Measurements from ENCODE around the gene CEACAM4. TPM values are rescaled to one million over a fixed set of nuclear protein-coding genes. Genes with fewer than 3 reads are reported as not detected.

The CEACAM4 gene
- total RNA-seq, 1 experiment from 2014 or later: not detected

- Mint-ChIP-seq H3K36me3 (ENCODE audit: insufficient read depth, unreplicated experiment) (no peaks in the 10 kb centered on the region), H3K4me1 (ENCODE audit: insufficient read depth, unreplicated experiment) (peaks cover 6% of the 10 kb centered on the region), H3K4me3 (ENCODE audit: unreplicated experiment) (no peak overlapping the region), H3K27me3 (ENCODE audit: insufficient read depth, unreplicated experiment) (peaks cover 85% of the 10 kb centered on the region), H3K27ac (ENCODE audit: low read depth, unreplicated experiment) (no peak overlapping the region), H3K9me3 (ENCODE audit: unreplicated experiment) (no peaks in the 10 kb centered on the region)
- no TSS peak for BruUV-seq (replicated peaks)
- peak; percentile 86 for TF ChIP-seq CTCF (IDR thresholded peaks at IDR 0.05; ENCODE audit: unreplicated experiment)
- CTCF ChIA-PET: interaction anchor here (0.6 to 5.6 kb wide), 19 partner anchors 10 to 1477 kb away, joined by 3 to 29 read pairs (median 3); no protein-coding TSS in a partner anchor
- POLR2A ChIA-PET: no interaction called here
- intact Hi-C loops (cut with micrococcal nuclease): no loop called here
- DNase-seq (ENCODE audit: unreplicated experiment): peak; percentile 68
These were observed 29.3 kb downstream of the CEACAM4 start for GRCh38 chr19:41597600-41598041.

GRCh38 chr19:41595890-41596280, 31.0 kb downstream of the CEACAM4 start:
- DNase-seq (ENCODE audit: unreplicated experiment): no peak
- intact Hi-C loops (cut with micrococcal nuclease): loop anchor here (1.0 kb wide), 1 partner anchor 147 kb away; no protein-coding TSS in a partner anchor
- H3K9me3 Mint-ChIP-seq (ENCODE audit: unreplicated experiment): no peaks in the 10 kb centered on the region
- no TSS peak for BruUV-seq (replicated peaks)
- no peaks in the 10 kb centered on the region for H3K36me3 Mint-ChIP-seq (ENCODE audit: insufficient read depth, unreplicated experiment)
- no peak for TF ChIP-seq CTCF (IDR thresholded peaks at IDR 0.05; ENCODE audit: unreplicated experiment)
- ChIA-PET CTCF (interaction anchor here (0.5 to 5.6 kb wide), 8 partner anchors 10 to 935 kb away, joined by 3 to 23 read pairs (median 3); no protein-coding TSS in a partner anchor), POLR2A (interaction anchor here (0.6 kb wide), 1 partner anchor 14 kb away, joined by 3 read pairs; no protein-coding TSS in a partner anchor)
- no peak overlapping the region for H3K27ac Mint-ChIP-seq (ENCODE audit: low read depth, unreplicated experiment)
- H3K4me3 Mint-ChIP-seq (ENCODE audit: unreplicated experiment): no peak overlapping the region
- peaks cover 6% of the 10 kb centered on the region for H3K4me1 Mint-ChIP-seq (ENCODE audit: insufficient read depth, unreplicated experiment)
- peaks cover 77% of the 10 kb centered on the region for H3K27me3 Mint-ChIP-seq (ENCODE audit: insufficient read depth, unreplicated experiment)

- Mint-ChIP-seq H3K4me1 (ENCODE audit: insufficient read depth, unreplicated experiment) (peaks cover 6% of the 10 kb centered on the region), H3K9me3 (ENCODE audit: unreplicated experiment) (no peaks in the 10 kb centered on the region), H3K27me3 (ENCODE audit: insufficient read depth, unreplicated experiment) (peaks cover 73% of the 10 kb centered on the region), H3K36me3 (ENCODE audit: insufficient read depth, unreplicated experiment) (no peaks in the 10 kb centered on the region), H3K27ac (ENCODE audit: low read depth, unreplicated experiment) (no peak overlapping the region), H3K4me3 (ENCODE audit: unreplicated experiment) (no peak overlapping the region)
- POLR2A ChIA-PET: interaction anchor here (0.6 kb wide), 1 partner anchor 14 kb away, joined by 3 read pairs; no protein-coding TSS in a partner anchor
- BruUV-seq (replicated peaks): no TSS peak
- peak; percentile 92 for DNase-seq (ENCODE audit: unreplicated experiment)
- CTCF ChIA-PET: interaction anchor here (0.5 to 5.6 kb wide), 10 partner anchors 10 to 936 kb away, joined by 3 to 23 read pairs (median 3); no protein-coding TSS in a partner anchor
- intact Hi-C loops (cut with micrococcal nuclease): loop anchor here (1.0 kb wide), 1 partner anchor 146 kb away; no protein-coding TSS in a partner anchor
- TF ChIP-seq CTCF (IDR thresholded peaks at IDR 0.05; ENCODE audit: unreplicated experiment): peak; percentile 64
These were observed 31.5 kb downstream of the CEACAM4 start for GRCh38 chr19:41595258-41595889.

- H3K36me3 Mint-ChIP-seq (ENCODE audit: insufficient read depth, unreplicated experiment): no peaks in the 10 kb centered on the region
- intact Hi-C loops (cut with micrococcal nuclease): no loop called here
- no peak overlapping the region for H3K4me3 Mint-ChIP-seq (ENCODE audit: unreplicated experiment)
- H3K4me1 Mint-ChIP-seq (ENCODE audit: insufficient read depth, unreplicated experiment): no peaks in the 10 kb centered on the region
- BruUV-seq (replicated peaks): no TSS peak
- ChIA-PET POLR2A (no interaction called here), CTCF (interaction anchor here (0.6 kb wide), 2 partner anchors 141 to 245 kb away, joined by 3 to 4 read pairs; no protein-coding TSS in a partner anchor)
- peaks cover 57% of the 10 kb centered on the region for H3K27me3 Mint-ChIP-seq (ENCODE audit: insufficient read depth, unreplicated experiment)
- no peak overlapping the region for H3K27ac Mint-ChIP-seq (ENCODE audit: low read depth, unreplicated experiment)
- H3K9me3 Mint-ChIP-seq (ENCODE audit: unreplicated experiment): no peaks in the 10 kb centered on the region
- DNase-seq (ENCODE audit: unreplicated experiment): no peak
- TF ChIP-seq CTCF (IDR thresholded peaks at IDR 0.05; ENCODE audit: unreplicated experiment): no peak
These were observed 34.8 kb downstream of the CEACAM4 start for GRCh38 chr19:41591951-41592562.

Measured in MCF 10A (cell line).